DOHH2 (cell line): ENCODE results near the gene TC2N.

Source experiments
- CTCF ChIP-seq: fragments of 200-600 bp; sonication (generic); IDR thresholded peaks from one replicate; pipeline ENCODE4 v1.5.1; 2014; ENCODE audit warnings: antibody characterized with exemption, mild to moderate bottlenecking, low read depth, low read length; ENCODE audit not compliant: poor library complexity, severe bottlenecking
- EZH2phosphoT487 ChIP-seq: fragments of 200-600 bp; sonication (generic); IDR thresholded peaks from 2 replicates; pipeline ENCODE4 v1.6.1; 2017; ENCODE audit warnings: borderline replicate concordance, mild to moderate bottlenecking, antibody characterized with exemption, low read length, moderate library complexity, mixed read lengths

GRCh38 chr14:91875525-91876286 lies 8.4 kb upstream of the TC2N start:
- TF ChIP-seq CTCF = no peak
- no peak for TF ChIP-seq EZH2phosphoT487
